PC-9 (cell line): ENCODE results near the gene DLG2. TPM values are rescaled to one million over a fixed set of nuclear protein-coding genes. Genes with fewer than 3 reads are reported as not detected.

Experiments
- BruUV-seq: library from RNA; stranded (reverse); fragments of 400-500 nt; replicated peaks from 2 replicates; lab custom pipeline; 2021; lab: Mats Ljungman, UMichigan
- CTCF ChIA-PET: fragments of 300-600 bp; sonication (Branson Sonifier 250); formaldehyde crosslinking; loops from one replicate; lab custom pipeline; 2022; ENCODE audit warnings: antibody characterized with exemption; lab: Charles Lee
- POLR2A ChIA-PET: fragments of 300-600 bp; sonication (Branson Sonifier 250); formaldehyde crosslinking; loops from one replicate; lab custom pipeline; 2022; ENCODE audit warnings: antibody characterized with exemption; ENCODE audit not compliant: unreplicated experiment; lab: Charles Lee
- DNase-seq, 2 experiments: peaks; one replicate each; pipeline versions ENCODE4 v3.0.0 to v3.0.0-alpha.2; 2015 to 2022; ENCODE audit warnings: mixed read lengths in 1 of 2
- H2AFZ ChIP-seq: fragments of 200-600 bp; sonication (generic); 2 replicates; pipeline ENCODE4 v1.8.1; 2017; ENCODE audit warnings: antibody characterized with exemption
- H3F3A ChIP-seq: fragments of 200-600 bp; sonication (generic); 2 replicates; pipeline ENCODE4 v1.8.1; 2017; ENCODE audit warnings: antibody characterized with exemption, mild to moderate bottlenecking, low read depth; ENCODE audit not compliant: insufficient read depth
- H3K27ac ChIP-seq: fragments of 200-600 bp; sonication (generic); 2 replicates; pipeline ENCODE4 v1.6.1; 2016; ENCODE audit warnings: mixed run types
- H3K27me3 ChIP-seq: fragments of 200-600 bp; sonication (generic); 2 replicates; pipeline ENCODE4 v1.6.1; 2016; ENCODE audit warnings: low read depth, mixed run types; ENCODE audit not compliant: insufficient read depth
- H3K36me3 ChIP-seq: fragments of 200-600 bp; sonication (generic); 2 replicates; pipeline ENCODE4 v1.6.1; 2016; ENCODE audit warnings: low read depth, mixed run types
- H3K4me1 ChIP-seq: fragments of 200-600 bp; sonication (generic); replicated peaks from 2 replicates; pipeline ENCODE4 v1.6.1; 2016; ENCODE audit warnings: mixed run types; ENCODE audit not compliant: insufficient read depth
- H3K4me2 ChIP-seq: fragments of 200-600 bp; sonication (generic); 2 replicates; pipeline ENCODE4 v1.6.1; 2017; ENCODE audit warnings: mixed run types
- H3K4me3 ChIP-seq: fragments of 200-600 bp; sonication (generic); 2 replicates; pipeline ENCODE4 v1.6.1; 2016; ENCODE audit warnings: mixed run types
- H3K79me2 ChIP-seq: fragments of 200-600 bp; sonication (generic); 2 replicates; pipeline ENCODE4 v1.6.1; 2017; ENCODE audit warnings: low read depth, mixed run types
- H3K9me2 ChIP-seq: fragments of 200-600 bp; sonication (generic); 2 replicates; pipeline ENCODE4 v1.8.1; 2017; ENCODE audit warnings: mild to moderate bottlenecking; ENCODE audit not compliant: insufficient read depth
- H3K9me3 ChIP-seq: fragments of 200-600 bp; sonication (generic); 2 replicates; pipeline ENCODE4 v1.8.1; 2016; ENCODE audit warnings: low read depth; ENCODE audit not compliant: insufficient read depth
- H4K20me1 ChIP-seq: fragments of 200-600 bp; sonication (generic); 2 replicates; pipeline ENCODE4 v1.8.1; 2017; ENCODE audit not compliant: insufficient read depth
- CTCF ChIP-seq: fragments of 200-600 bp; sonication (generic); conservative IDR thresholded peaks from 2 replicates; pipeline ENCODE4 v1.6.1; 2017; ENCODE audit warnings: mixed run types, antibody characterized with exemption, mild to moderate bottlenecking, moderate library complexity
- EZH2 ChIP-seq: fragments of 200-600 bp; sonication (generic); IDR thresholded peaks from 2 replicates; pipeline ENCODE4 v1.8.0; 2017; ENCODE audit warnings: antibody characterized with exemption, low read depth
- intact Hi-C: fragments of 100-400 bp; cut with micrococcal nuclease; formaldehyde crosslinking; loops from one replicate; pipeline ENCODE4 v1.10.0; 2022; ENCODE audit not compliant: unreplicated experiment
- total RNA-seq: library from RNA; stranded (reverse); gene quantifications from 2 replicates; pipeline ENCODE4 v1.2.3, GENCODE V29; 2021

DLG2 gene
- total RNA-seq, 1 experiment from 2014 or later = 6.4 TPM

DNA sequence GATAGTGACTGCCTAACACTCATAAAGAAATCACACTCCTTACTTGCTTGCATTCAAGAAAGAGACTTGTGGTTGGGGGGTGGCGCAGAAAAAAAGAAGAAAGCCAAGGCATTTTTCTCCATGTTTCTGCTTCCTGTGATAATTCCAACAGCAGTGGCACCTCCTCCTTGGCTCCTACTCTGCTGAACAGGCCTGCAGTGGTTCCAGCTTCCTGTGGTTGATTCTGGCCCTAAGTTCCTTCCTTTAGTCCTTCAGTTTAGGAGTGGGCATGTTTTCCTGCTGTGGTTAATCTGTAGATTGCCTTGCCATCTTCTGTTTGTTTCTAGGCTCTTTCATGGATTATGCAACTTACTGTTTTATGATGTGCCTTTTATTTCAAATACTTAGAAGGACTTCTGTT is 940.4 kb downstream of the DLG2 start:
- Histone ChIP-seq H2AFZ (no peak overlapping the region), H3K4me1 (peaks cover 13% of the 10 kb centered on the region), H3F3A (no peaks in the 10 kb centered on the region), H3K9me2 (no peaks in the 10 kb centered on the region), H3K27ac (no peak overlapping the region), H3K4me3 (no peak overlapping the region), H3K4me2 (no peak overlapping the region), H4K20me1 (no peaks in the 10 kb centered on the region), H3K9me3 (no peaks in the 10 kb centered on the region; the same call in 1 of the 2 replicates), H3K27me3 (no peaks in the 10 kb centered on the region), H3K36me3 (no peaks in the 10 kb centered on the region), H3K79me2 (no peaks in the 10 kb centered on the region)
- DNase-seq = peak in 1 of 2 experiments; percentile 1
- intact Hi-C loops = no loop called here
- BruUV-seq = no TSS peak
- ChIA-PET POLR2A (no interaction called here), CTCF (no interaction called here)
- TF ChIP-seq EZH2 (no peak), CTCF (no peak)

- Histone ChIP-seq H4K20me1 (no peaks in the 10 kb centered on the region), H3K4me2 (no peak overlapping the region), H2AFZ (no peak overlapping the region), H3K27me3 (no peaks in the 10 kb centered on the region), H3F3A (no peaks in the 10 kb centered on the region), H3K79me2 (no peaks in the 10 kb centered on the region), H3K9me3 (no peaks in the 10 kb centered on the region; the same call in 1 of the 2 replicates), H3K27ac (no peak overlapping the region), H3K4me3 (no peak overlapping the region), H3K36me3 (no peaks in the 10 kb centered on the region), H3K4me1 (peaks cover 13% of the 10 kb centered on the region), H3K9me2 (no peaks in the 10 kb centered on the region)
- POLR2A ChIA-PET = no interaction called here
- CTCF ChIA-PET = no interaction called here
- intact Hi-C loops = no loop called here
- DNase-seq = no peak
- TF ChIP-seq CTCF (no peak), EZH2 (no peak)
- no TSS peak for BruUV-seq
Observed at GRCh38 chr11:84685976-84686375, 941.2 kb downstream of the DLG2 start.

- H4K20me1 ChIP-seq = no peaks in the 10 kb centered on the region
- no peak overlapping the region for H3K4me2 ChIP-seq
- CTCF ChIA-PET = no interaction called here
- no peak overlapping the region for H3K4me3 ChIP-seq
- intact Hi-C loops = no loop called here
- no peaks in the 10 kb centered on the region for H3K79me2 ChIP-seq
- BruUV-seq = no TSS peak
- no peaks in the 10 kb centered on the region for H3K36me3 ChIP-seq
- POLR2A ChIA-PET = no interaction called here
- H2AFZ ChIP-seq = no peak overlapping the region
- H3F3A ChIP-seq = no peaks in the 10 kb centered on the region
- no peaks in the 10 kb centered on the region for H3K27me3 ChIP-seq
- no peaks in the 10 kb centered on the region; the same call in 1 of the 2 replicates for H3K9me3 ChIP-seq
- no peaks in the 10 kb centered on the region for H3K9me2 ChIP-seq
- H3K4me1 ChIP-seq = peaks cover 13% of the 10 kb centered on the region
- no peak overlapping the region for H3K27ac ChIP-seq
- no peak for DNase-seq
- TF ChIP-seq CTCF = no peak
- no peak for TF ChIP-seq EZH2
Observed at GRCh38 chr11:84685149-84685548, 942.0 kb downstream of the DLG2 start.
